Panc1 (cell line): ENCODE results near the gene PIGA.

Source experiments
- CTCF ChIP-seq: fragments of 450-650 bp; IDR thresholded peaks from 2 replicates; pipeline ENCODE4 v1.5.1; 2017; ENCODE audit warnings: mild to moderate bottlenecking
- POLR2AphosphoS5 ChIP-seq: IDR thresholded peaks from 2 replicates; pipeline ENCODE4 v1.6.1; 2012; ENCODE audit warnings: mild to moderate bottlenecking, low read depth, low read length, moderate library complexity
- REST ChIP-seq, 2 experiments: IDR thresholded peaks; 2 replicates each; pipeline ENCODE4 v1.6.1; 2011 to 2012; ENCODE audit warnings: low read depth in 2 of 2, control low read depth in 1 of 2, low read length in 1 of 2, mild to moderate bottlenecking in 1 of 2, moderate library complexity in 1 of 2; ENCODE audit not compliant: insufficient read depth in 1 of 2
- SIN3A ChIP-seq: IDR thresholded peaks from 2 replicates; pipeline ENCODE4 v1.6.1; 2012; ENCODE audit warnings: low read depth, mild to moderate bottlenecking, low read length, moderate library complexity, borderline replicate concordance; ENCODE audit not compliant: insufficient read depth
- TCF7L2 ChIP-seq: IDR thresholded peaks from 2 replicates; pipeline ENCODE4 v1.6.1; 2011; ENCODE audit warnings: mild to moderate bottlenecking, low read depth, low read length, inconsistent platforms

GRCh38 chrX:15311119-15311518 is 24.2 kb downstream of the PIGA start:
- TF ChIP-seq CTCF, result no peak
- TF ChIP-seq REST (IDR thresholded peaks at IDR 0.05; ENCODE audit: insufficient read depth in 1 of 2, low read depth in 2 of 2, low read length in 1 of 2), result no peak
- no peak for TF ChIP-seq POLR2AphosphoS5
- no peak for TF ChIP-seq TCF7L2
- TF ChIP-seq SIN3A, result no peak
